A549 (cell line): ENCODE data around the gene SRMS. TPM values are rescaled to one million over a fixed set of nuclear protein-coding genes. Genes with fewer than 3 reads are reported as not detected.

Experiments used
- ATAC-seq, 2 experiments: fragments of 200-7000 bp in 1 of 2; fragments of >200 bp in 1 of 2; cut with Nextera tagmentation in 1 of 2; cut with Tn5 transposase in 1 of 2; 3 replicates each; pipeline versions ENCODE4 v1.8.0 to v1.9.1; 2018 to 2020; ENCODE audit warnings: mild to moderate bottlenecking in 1 of 2, moderate library complexity in 1 of 2
- CTCF ChIA-PET: fragments of 300-600 bp; sonication (Branson Sonifier 250); formaldehyde crosslinking; extraction: SDS; loops from one replicate; lab custom pipeline; 2021; ENCODE audit warnings: antibody characterized with exemption, inconsistent platforms; lab: Yijun Ruan, JAX
- POLR2A ChIA-PET: fragments of 350-600 bp; formaldehyde crosslinking; extraction: SDS; loops from one replicate; lab custom pipeline; 2021; ENCODE audit warnings: antibody characterized with exemption, inconsistent platforms; lab: Yijun Ruan, JAX
- DNase-seq, 2 experiments: peaks; one replicate each; pipeline versions ENCODE4 v3.0.0 to v3.0.0-alpha.2; 2011 to 2016; ENCODE audit warnings: low read depth in 1 of 2, low spot score in 1 of 2
- FAIRE-seq: peaks from 2 replicates; lab custom pipeline; 2011; peaks lifted over from hg19 to GRCh38; lab: Jason Lieb, UNC
- H3K27ac ChIP-seq, 2 experiments: fragments of >200 bp; sonication (Bioruptor Twin); formaldehyde crosslinking; 3 replicates each; pipeline ENCODE4 v1.5.1; 2016 to 2017
- H3K4me1 ChIP-seq: fragments of >200 bp; sonication (Bioruptor Twin); formaldehyde crosslinking; 3 replicates; pipeline ENCODE4 v1.6.1; 2016
- H3K4me2 ChIP-seq: fragments of >200 bp; sonication (Bioruptor Twin); formaldehyde crosslinking; 3 replicates; pipeline ENCODE4 v1.6.1; 2016
- H3K4me3 ChIP-seq: fragments of >200 bp; sonication (Bioruptor Twin); formaldehyde crosslinking; 3 replicates; pipeline ENCODE4 v1.5.1; 2016
- H3K9me3 ChIP-seq: fragments of >200 bp; sonication (Bioruptor Twin); formaldehyde crosslinking; 3 replicates; pipeline ENCODE4 v1.6.1; 2016
- BCL3 ChIP-seq: fragments of >200 bp; sonication (Bioruptor Twin); formaldehyde crosslinking; IDR thresholded peaks from 3 replicates; pipeline ENCODE4 v1.6.1; 2016
- BHLHE40 ChIP-seq: IDR thresholded peaks from 2 replicates; pipeline ENCODE4 v1.6.1; 2012; ENCODE audit warnings: low read depth, low read length, inconsistent platforms
- CBX8 ChIP-seq: fragments of 200-600 bp; sonication (generic); IDR thresholded peaks from 2 replicates; pipeline ENCODE4 v1.6.1; 2016
- CHD4 ChIP-seq: fragments of 200-600 bp; sonication (generic); IDR thresholded peaks from 2 replicates; pipeline ENCODE4 v1.6.1; 2016; ENCODE audit warnings: antibody characterized with exemption, mild to moderate bottlenecking, borderline replicate concordance
- EHF ChIP-seq: fragments of 250-450 bp; sonication (Bioruptor Pico); IDR thresholded peaks from 2 replicates; pipeline ENCODE4 v1.5.0; 2020; ENCODE audit warnings: mild to moderate bottlenecking
- ESRRA ChIP-seq: fragments of 150-350 bp; IDR thresholded peaks from 2 replicates; pipeline ENCODE4 v1.6.1; 2014; ENCODE audit warnings: mild to moderate bottlenecking, low read length, borderline replicate concordance
- FOSB ChIP-seq: fragments of 250-450 bp; sonication (Bioruptor Pico); IDR thresholded peaks from 2 replicates; pipeline ENCODE4 v1.5.0; 2020; ENCODE audit warnings: mild to moderate bottlenecking, moderate library complexity
- FOXS1 ChIP-seq: fragments of 250-450 bp; sonication (Bioruptor Pico); IDR thresholded peaks from 2 replicates; pipeline ENCODE4 v1.5.0; 2020; ENCODE audit warnings: mild to moderate bottlenecking, moderate library complexity
- HDAC2 ChIP-seq: fragments of 200-600 bp; sonication (generic); IDR thresholded peaks from 2 replicates; pipeline ENCODE4 v1.6.1; 2016
- HEYL ChIP-seq: fragments of 250-450 bp; sonication (Bioruptor Pico); IDR thresholded peaks from 2 replicates; pipeline ENCODE4 v1.8.0; 2021; ENCODE audit warnings: mild to moderate bottlenecking, moderate library complexity
- HOXB5 ChIP-seq: fragments of 250-450 bp; sonication (Bioruptor Pico); IDR thresholded peaks from 2 replicates; pipeline ENCODE4 v1.5.0; 2020; ENCODE audit warnings: mild to moderate bottlenecking, moderate library complexity
- JUNB ChIP-seq: fragments of >200 bp; sonication (Bioruptor Twin); formaldehyde crosslinking; IDR thresholded peaks from 2 replicates; pipeline ENCODE4 v1.6.1; 2016
- MAFK ChIP-seq: fragments of 450-650 bp; IDR thresholded peaks from 2 replicates; pipeline ENCODE4 v1.6.1; 2014; ENCODE audit not compliant: partially characterized antibody
- PBX3 ChIP-seq: IDR thresholded peaks from 2 replicates; pipeline ENCODE4 v1.6.1; 2012
- PHF8 ChIP-seq: fragments of 200-600 bp; sonication (generic); IDR thresholded peaks from 2 replicates; pipeline ENCODE4 v1.6.1; 2016; ENCODE audit warnings: low read depth, mild to moderate bottlenecking, antibody characterized with exemption, moderate library complexity, borderline replicate concordance
- POLR2AphosphoS2 ChIP-seq: conservative IDR thresholded peaks from 2 replicates; pipeline ENCODE4 v1.6.1; 2012; ENCODE audit warnings: low read length, improper control_type of control experiment, inconsistent platforms
- RAD21 ChIP-seq, 2 experiments: fragments of >200 bp in 1 of 2; sonication (Bioruptor Twin) in 1 of 2; formaldehyde crosslinking in 1 of 2; IDR thresholded peaks in 1 of 2; conservative IDR thresholded peaks in 1 of 2; 2 replicates in 1 of 2; 3 replicates in 1 of 2; pipeline ENCODE4 v1.6.1; 2012 to 2018; ENCODE audit warnings: inconsistent platforms in 1 of 2
- RFX5 ChIP-seq: fragments of 450-650 bp; IDR thresholded peaks from 2 replicates; pipeline ENCODE4 v1.7.1; 2014; ENCODE audit warnings: antibody characterized with exemption, mild to moderate bottlenecking, moderate library complexity
- SREBF2 ChIP-seq: fragments of 450-650 bp; IDR thresholded peaks from 2 replicates; pipeline ENCODE4 v1.6.1; 2014; ENCODE audit warnings: mild to moderate bottlenecking, moderate library complexity
- WGBS: methylation state at CpG from one replicate; pipeline ENCODE4 v1.1.6; 2017; ENCODE audit errors: missing lambda C conversion rate; 5-methylcytosine and 5-hydroxymethylcytosine counted together
- polyA plus RNA-seq, 4 experiments: library from polyadenylated mRNA; depleted of rRNA in 3 of 4; stranded (reverse); fragments of >200 nt; fragmentation: RNase III in 1 of 4; extraction: RNeasy Plus Mini Kit Qiagen cat#74134 plus additional on column Dnase treatment in 1 of 4; gene quantifications; 2 replicates in 3 of 4; 3 replicates in 1 of 4; pipeline ENCODE4 v1.2.3, GENCODE V29; 2011 to 2017
- TF ChIP-seq, protein P1 (sequence below): IDR thresholded peaks from 2 replicates; pipeline ENCODE4 v1.6.1; 2012; ENCODE audit warnings: low read depth, borderline replicate concordance
- TF ChIP-seq, protein P2 (sequence below): fragments of 200-600 bp; sonication (generic); IDR thresholded peaks from 2 replicates; pipeline ENCODE4 v1.6.1; 2016; ENCODE audit warnings: antibody characterized with exemption, mild to moderate bottlenecking, moderate library complexity

The SRMS gene
- polyA plus RNA-seq, 2 of the 4 experiments (the other 2 are of a cell fraction): not detected

GRCh38 chr20:63507083-63507743 is 40.3 kb downstream of the SRMS start:
- ChIA-PET POLR2A (interaction anchor here (0.6 kb wide), 1 partner anchor 13 kb away, joined by 3 read pairs; no protein-coding TSS in a partner anchor), CTCF (interaction anchor here (0.9 to 3.2 kb wide), 4 partner anchors 11 to 31 kb away, joined by 3 to 20 read pairs (median 12); partner anchors contain the start of gene PTK6)
- ATAC-seq: no peak

GRCh38 chr20:63505723-63506122 is 41.8 kb downstream of the SRMS start:
- WGBS: 79% methylated on average over 12 of the region's 12 CpGs
- ChIA-PET POLR2A (interaction anchor here (1.6 kb wide), 1 partner anchor 15 kb away, joined by 8 read pairs; the partner anchor contains the start of gene PPDPF), CTCF (interaction anchor here (3.2 kb wide), 1 partner anchor 9 kb away, joined by 20 read pairs; no protein-coding TSS in a partner anchor)
- no peaks in the 10 kb centered on the region for H3K4me1 ChIP-seq
- no peak for TF ChIP-seq MAFK
- no peak for TF ChIP-seq JUNB
- no peak for TF ChIP-seq CBX8
- TF ChIP-seq ESRRA: no peak
- no peak for TF ChIP-seq HDAC2
- no peak for TF ChIP-seq RAD21 (conservative IDR thresholded peaks at IDR 0.05 in 1 of 2, IDR thresholded peaks at IDR 0.05 in 1 of 2)
- no peak for TF ChIP-seq FOXS1 (CRISPR knock-in tag)
- no peak for TF ChIP-seq POLR2AphosphoS2
- TF ChIP-seq RFX5: no peak
- TF ChIP-seq, protein P1, sequence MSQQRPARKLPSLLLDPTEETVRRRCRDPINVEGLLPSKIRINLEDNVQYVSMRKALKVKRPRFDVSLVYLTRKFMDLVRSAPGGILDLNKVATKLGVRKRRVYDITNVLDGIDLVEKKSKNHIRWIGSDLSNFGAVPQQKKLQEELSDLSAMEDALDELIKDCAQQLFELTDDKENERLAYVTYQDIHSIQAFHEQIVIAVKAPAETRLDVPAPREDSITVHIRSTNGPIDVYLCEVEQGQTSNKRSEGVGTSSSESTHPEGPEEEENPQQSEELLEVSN: no peak
- TF ChIP-seq BHLHE40: no peak
- no peak for TF ChIP-seq FOSB (CRISPR knock-in tag)
- TF ChIP-seq PBX3: no peak
- no peak for TF ChIP-seq CHD4
- no peak for TF ChIP-seq HOXB5 (CRISPR knock-in tag)
- TF ChIP-seq BCL3: no peak
- H3K4me3 ChIP-seq: no peak overlapping the region
- H3K4me2 ChIP-seq: no peak overlapping the region
- ATAC-seq: no peak
- no peak for DNase-seq
- H3K9me3 ChIP-seq: peaks cover 17% of the 10 kb centered on the region
- FAIRE-seq: no peak
- H3K27ac ChIP-seq: no peak overlapping the region

More at GRCh38 chr20:63507083-63507743, 40.3 kb downstream of the SRMS start:
- DNase-seq: no peak
- H3K4me1 ChIP-seq: no peaks in the 10 kb centered on the region
- 69% methylated on average over 20 of the region's 30 CpGs for WGBS
- H3K9me3 ChIP-seq: peaks cover 17% of the 10 kb centered on the region
- no peak overlapping the region for H3K4me3 ChIP-seq
- no peak overlapping the region for H3K4me2 ChIP-seq
- TF ChIP-seq, protein P2, sequence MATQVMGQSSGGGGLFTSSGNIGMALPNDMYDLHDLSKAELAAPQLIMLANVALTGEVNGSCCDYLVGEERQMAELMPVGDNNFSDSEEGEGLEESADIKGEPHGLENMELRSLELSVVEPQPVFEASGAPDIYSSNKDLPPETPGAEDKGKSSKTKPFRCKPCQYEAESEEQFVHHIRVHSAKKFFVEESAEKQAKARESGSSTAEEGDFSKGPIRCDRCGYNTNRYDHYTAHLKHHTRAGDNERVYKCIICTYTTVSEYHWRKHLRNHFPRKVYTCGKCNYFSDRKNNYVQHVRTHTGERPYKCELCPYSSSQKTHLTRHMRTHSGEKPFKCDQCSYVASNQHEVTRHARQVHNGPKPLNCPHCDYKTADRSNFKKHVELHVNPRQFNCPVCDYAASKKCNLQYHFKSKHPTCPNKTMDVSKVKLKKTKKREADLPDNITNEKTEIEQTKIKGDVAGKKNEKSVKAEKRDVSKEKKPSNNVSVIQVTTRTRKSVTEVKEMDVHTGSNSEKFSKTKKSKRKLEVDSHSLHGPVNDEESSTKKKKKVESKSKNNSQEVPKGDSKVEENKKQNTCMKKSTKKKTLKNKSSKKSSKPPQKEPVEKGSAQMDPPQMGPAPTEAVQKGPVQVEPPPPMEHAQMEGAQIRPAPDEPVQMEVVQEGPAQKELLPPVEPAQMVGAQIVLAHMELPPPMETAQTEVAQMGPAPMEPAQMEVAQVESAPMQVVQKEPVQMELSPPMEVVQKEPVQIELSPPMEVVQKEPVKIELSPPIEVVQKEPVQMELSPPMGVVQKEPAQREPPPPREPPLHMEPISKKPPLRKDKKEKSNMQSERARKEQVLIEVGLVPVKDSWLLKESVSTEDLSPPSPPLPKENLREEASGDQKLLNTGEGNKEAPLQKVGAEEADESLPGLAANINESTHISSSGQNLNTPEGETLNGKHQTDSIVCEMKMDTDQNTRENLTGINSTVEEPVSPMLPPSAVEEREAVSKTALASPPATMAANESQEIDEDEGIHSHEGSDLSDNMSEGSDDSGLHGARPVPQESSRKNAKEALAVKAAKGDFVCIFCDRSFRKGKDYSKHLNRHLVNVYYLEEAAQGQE: no peak
- TF ChIP-seq ESRRA (no peak), HEYL (no peak), FOXS1 (CRISPR knock-in tag) (no peak), RFX5 (no peak), FOSB (CRISPR knock-in tag) (no peak), SREBF2 (no peak), CHD4 (no peak), HOXB5 (CRISPR knock-in tag) (no peak), PHF8 (no peak), EHF (CRISPR knock-in tag) (no peak)
- FAIRE-seq: no peak
- no peak overlapping the region for H3K27ac ChIP-seq
